HL-60 (cell line): ENCODE results near the gene PNMA6E.

ENCODE experiments used
- DNase-seq, 2 experiments: peaks; one replicate each; pipeline ENCODE4 v3.0.0-alpha.2; 2010 to 2020; ENCODE audit warnings: low read depth in 1 of 2, low spot score in 1 of 2
- H3K27ac ChIP-seq: fragments of 250-450 bp; sonication (Bioruptor Pico); replicated peaks from 2 replicates; pipeline ENCODE4 v1.5.1; 2020; ENCODE audit warnings: mild to moderate bottlenecking, moderate library complexity
- H3K27me3 ChIP-seq: fragments of 250-450 bp; sonication (Bioruptor Pico); 2 replicates; pipeline ENCODE4 v1.5.1; 2021; ENCODE audit warnings: mild to moderate bottlenecking, moderate library complexity; ENCODE audit not compliant: insufficient read depth, poor library complexity, severe bottlenecking
- H3K4me3 ChIP-seq: replicated peaks from 2 replicates; pipeline ENCODE4 v1.5.1; 2011; ENCODE audit warnings: mild to moderate bottlenecking, control low read depth, low read length; ENCODE audit not compliant: insufficient read depth
- CTCF ChIP-seq: IDR thresholded peaks from one replicate; pipeline ENCODE4 v1.5.1; 2011; ENCODE audit warnings: low read length, control low read depth, inconsistent platforms; ENCODE audit not compliant: insufficient read depth
- GABPA ChIP-seq: IDR thresholded peaks from 2 replicates; pipeline ENCODE4 v1.6.1; 2012; ENCODE audit warnings: low read depth
- POLR2AphosphoS5 ChIP-seq: IDR thresholded peaks from 2 replicates; pipeline ENCODE4 v1.6.1; 2012; ENCODE audit warnings: low read depth
- REST ChIP-seq: IDR thresholded peaks from 2 replicates; pipeline ENCODE4 v1.6.1; 2012; ENCODE audit warnings: low read depth; ENCODE audit not compliant: insufficient replicate concordance
- SPI1 ChIP-seq: IDR thresholded peaks from 2 replicates; pipeline ENCODE4 v1.6.1; 2012; ENCODE audit warnings: low read depth, mild to moderate bottlenecking, borderline replicate concordance

The PNMA6E gene

GRCh38 chrX:153408221-153408721, 7.1 kb upstream of the PNMA6E start:
- H3K4me3 ChIP-seq, result no peak overlapping the region
- no peaks in the 10 kb centered on the region for H3K27me3 ChIP-seq
- no peak overlapping the region for H3K27ac ChIP-seq
- DNase-seq, result no peak
- no peak for TF ChIP-seq SPI1
- TF ChIP-seq CTCF, result no peak
- no peak for TF ChIP-seq REST
- no peak for TF ChIP-seq GABPA
- no peak for TF ChIP-seq POLR2AphosphoS5

GRCh38 chrX:153407736-153408135, 6.6 kb upstream of the PNMA6E start:
- Histone ChIP-seq H3K4me3 (no peak overlapping the region), H3K27me3 (no peaks in the 10 kb centered on the region), H3K27ac (no peak overlapping the region)
- DNase-seq, result no peak
- TF ChIP-seq GABPA (no peak), SPI1 (no peak), CTCF (no peak), POLR2AphosphoS5 (no peak), REST (no peak)

GRCh38 chrX:153406903-153407302, 5.8 kb upstream of the PNMA6E start:
- no peaks in the 10 kb centered on the region for H3K27me3 ChIP-seq
- H3K27ac ChIP-seq, result no peak overlapping the region
- no peak for TF ChIP-seq CTCF
- DNase-seq, result no peak
- no peak overlapping the region for H3K4me3 ChIP-seq

GRCh38 chrX:153406011-153406410, 4.9 kb upstream of the PNMA6E start:
- Histone ChIP-seq H3K4me3 (no peak overlapping the region), H3K27ac (no peak overlapping the region), H3K27me3 (no peaks in the 10 kb centered on the region)
- TF ChIP-seq REST (no peak), GABPA (no peak), POLR2AphosphoS5 (no peak), CTCF (no peak), SPI1 (no peak)
- DNase-seq, result no peak
